IMR-90 (cell line): ENCODE measurements around the gene CIART. TPM values are rescaled to one million over a fixed set of nuclear protein-coding genes. Genes with fewer than 3 reads are reported as not detected.

Source experiments
- ATAC-seq: fragments of 200-7000 bp; cut with Tn5 transposase; 2 replicates; pipeline ENCODE4 v1.9.1; 2020; ENCODE audit warnings: low read depth, mild to moderate bottlenecking, moderate library complexity
- BruUV-seq: library from RNA; stranded (reverse); fragments of 400-500 nt; replicated peaks from 2 replicates; lab custom pipeline; 2021; lab: Mats Ljungman, UMichigan
- CTCF ChIA-PET: fragments of 300-600 bp; formaldehyde crosslinking; extraction: SDS; loops from one replicate; lab custom pipeline; 2021; ENCODE audit warnings: antibody characterized with exemption; lab: Yijun Ruan, JAX
- POLR2A ChIA-PET: fragments of 300-600 bp; sonication (Branson Sonifier 250); formaldehyde crosslinking; loops from one replicate; lab custom pipeline; 2022; ENCODE audit warnings: antibody characterized with exemption; ENCODE audit not compliant: unreplicated experiment; lab: Charles Lee
- DNase-seq: peaks from one replicate; pipeline ENCODE4 v3.0.0; 2013
- H2AFZ ChIP-seq: replicated peaks from 2 replicates; pipeline ENCODE3; 2013; ENCODE audit warnings: low read length, mild to moderate bottlenecking; ENCODE audit not compliant: poor library complexity
- H2AK5ac ChIP-seq: 2 replicates; pipeline ENCODE4 v1.6.1; 2013; ENCODE audit warnings: low read depth, low read length, inconsistent platforms
- H2AK9ac ChIP-seq: replicated peaks from 2 replicates; pipeline ENCODE3; 2013; ENCODE audit warnings: mild to moderate bottlenecking, low read depth, low read length, moderate library complexity; ENCODE audit not compliant: poor library complexity
- H2BK120ac ChIP-seq: 2 replicates; pipeline ENCODE4 v1.6.1; 2013; ENCODE audit warnings: low read depth, low read length, inconsistent platforms
- H2BK15ac ChIP-seq: 3 replicates; pipeline ENCODE4 v1.6.1; 2013; ENCODE audit warnings: low read depth, low read length, inconsistent platforms
- H2BK20ac ChIP-seq: 2 replicates; pipeline ENCODE4 v1.6.1; 2013; ENCODE audit warnings: low read depth, mild to moderate bottlenecking, inconsistent platforms, low read length, moderate library complexity
- H2BK5ac ChIP-seq: 2 replicates; pipeline ENCODE4 v1.6.1; 2013; ENCODE audit warnings: mild to moderate bottlenecking, low read depth, low read length, inconsistent platforms; ENCODE audit not compliant: poor library complexity, severe bottlenecking
- H3K14ac ChIP-seq: replicated peaks from 2 replicates; pipeline ENCODE4 v1.6.1; 2013; ENCODE audit warnings: low read depth, low read length, inconsistent platforms
- H3K18ac ChIP-seq: 2 replicates; pipeline ENCODE4 v1.6.1; 2013; ENCODE audit warnings: low read depth, low read length, control low read depth
- H3K23ac ChIP-seq: 2 replicates; pipeline ENCODE4 v1.6.1; 2013; ENCODE audit warnings: low read depth, low read length, inconsistent platforms
- H3K27ac ChIP-seq: 2 replicates; pipeline ENCODE4 v1.5.1; 2013; ENCODE audit warnings: mild to moderate bottlenecking, control low read depth, low read length; ENCODE audit not compliant: insufficient read depth
- H3K27me3 ChIP-seq: 2 replicates; pipeline ENCODE4 v1.6.1; 2013; ENCODE audit warnings: low read length; ENCODE audit not compliant: control insufficient read depth, insufficient read depth
- H3K36me3 ChIP-seq: 2 replicates; pipeline ENCODE4 v1.6.1; 2013; ENCODE audit warnings: low read length, mixed read lengths; ENCODE audit not compliant: control insufficient read depth, insufficient read depth
- H3K4ac ChIP-seq: 2 replicates; pipeline ENCODE4 v1.6.1; 2013; ENCODE audit warnings: low read depth, low read length, inconsistent platforms
- H3K4me1 ChIP-seq: 2 replicates; pipeline ENCODE4 v1.6.1; 2013; ENCODE audit warnings: low read length, mixed read lengths; ENCODE audit not compliant: control insufficient read depth, insufficient read depth
- H3K4me2 ChIP-seq: 2 replicates; pipeline ENCODE4 v1.6.1; 2013; ENCODE audit warnings: low read depth, mild to moderate bottlenecking, control low read depth, low read length, moderate library complexity
- H3K4me3 ChIP-seq: 2 replicates; pipeline ENCODE4 v1.5.1; 2013; ENCODE audit warnings: low read depth, mild to moderate bottlenecking, control low read depth, low read length, moderate library complexity; ENCODE audit not compliant: insufficient read depth
- H3K56ac ChIP-seq: 2 replicates; pipeline ENCODE4 v1.6.1; 2013; ENCODE audit warnings: low read length, inconsistent platforms; ENCODE audit not compliant: insufficient read depth; ENCODE audit errors: extremely low read depth
- H3K79me1 ChIP-seq, 2 experiments: 2 replicates each; pipeline ENCODE4 v1.6.1; 2013; ENCODE audit warnings: low read length in 2 of 2, inconsistent platforms in 1 of 2, low read depth in 1 of 2
- H3K9ac ChIP-seq: 2 replicates; pipeline ENCODE4 v1.6.1; 2013; ENCODE audit warnings: low read depth, low read length, control low read depth
- H3K9me1 ChIP-seq: 2 replicates; pipeline ENCODE4 v1.6.1; 2013; ENCODE audit warnings: low read length, inconsistent platforms; ENCODE audit not compliant: insufficient read depth
- H3K9me3 ChIP-seq: 2 replicates; pipeline ENCODE4 v1.6.1; 2013; ENCODE audit warnings: low read length; ENCODE audit not compliant: control insufficient read depth, insufficient read depth
- H4K20me1 ChIP-seq: 2 replicates; pipeline ENCODE4 v1.6.1; 2013; ENCODE audit warnings: low read length, inconsistent platforms; ENCODE audit not compliant: insufficient read depth
- H4K5ac ChIP-seq: 2 replicates; pipeline ENCODE4 v1.6.1; 2013; ENCODE audit warnings: mild to moderate bottlenecking, low read depth, low read length, control low read depth
- H4K8ac ChIP-seq, 2 experiments: 2 replicates each; pipeline ENCODE4 v1.6.1; 2013; ENCODE audit warnings: low read depth in 2 of 2, low read length in 2 of 2, control low read depth in 1 of 2, inconsistent platforms in 1 of 2
- H4K91ac ChIP-seq: 2 replicates; pipeline ENCODE4 v1.6.1; 2013; ENCODE audit warnings: low read depth, low read length, inconsistent platforms; ENCODE audit not compliant: insufficient read depth
- BHLHE40 ChIP-seq: fragments of 150-350 bp; IDR thresholded peaks from 2 replicates; pipeline ENCODE4 v1.6.1; 2016; ENCODE audit warnings: mild to moderate bottlenecking, low read depth, low read length
- CEBPB ChIP-seq: IDR thresholded peaks from 2 replicates; pipeline ENCODE4 v1.6.1; 2012; ENCODE audit warnings: low read depth, low read length, improper control_type of control experiment
- CHD1 ChIP-seq: IDR thresholded peaks from 2 replicates; pipeline ENCODE4 v1.6.1; 2012; ENCODE audit warnings: low read depth, low read length, improper control_type of control experiment
- CTCF ChIP-seq: conservative IDR thresholded peaks from 2 replicates; pipeline ENCODE4 v1.5.1; 2012; ENCODE audit warnings: mild to moderate bottlenecking, low read depth, low read length, improper control_type of control experiment
- ELK1 ChIP-seq: fragments of 150-350 bp; IDR thresholded peaks from 2 replicates; pipeline ENCODE4 v1.6.1; 2016; ENCODE audit warnings: low read depth, mild to moderate bottlenecking, low read length, moderate library complexity, borderline replicate concordance
- FOS ChIP-seq: fragments of 150-350 bp; IDR thresholded peaks from 2 replicates; pipeline ENCODE4 v1.6.1; 2016; ENCODE audit warnings: low read depth, low read length
- MAFK ChIP-seq: IDR thresholded peaks from 2 replicates; pipeline ENCODE4 v1.6.1; 2012; ENCODE audit warnings: low read depth, low read length, improper control_type of control experiment
- MAZ ChIP-seq: IDR thresholded peaks from 2 replicates; pipeline ENCODE4 v1.6.1; 2012; ENCODE audit warnings: low read depth, mild to moderate bottlenecking, low read length, improper control_type of control experiment, moderate library complexity, borderline replicate concordance
- MXI1 ChIP-seq: IDR thresholded peaks from 2 replicates; pipeline ENCODE4 v1.6.1; 2012; ENCODE audit warnings: low read depth, mild to moderate bottlenecking, low read length, moderate library complexity, borderline replicate concordance
- NFE2L2 ChIP-seq: fragments of 150-350 bp; IDR thresholded peaks from 2 replicates; pipeline ENCODE4 v1.6.1; 2016; ENCODE audit warnings: low read depth, mild to moderate bottlenecking, low read length
- POLR2A ChIP-seq: IDR thresholded peaks from 2 replicates; pipeline ENCODE4 v1.6.1; 2012; ENCODE audit warnings: mild to moderate bottlenecking, low read depth, low read length
- RAD21 ChIP-seq: IDR thresholded peaks from 2 replicates; pipeline ENCODE4 v1.6.1; 2012; ENCODE audit warnings: low read length, improper control_type of control experiment
- RCOR1 ChIP-seq: IDR thresholded peaks from 2 replicates; pipeline ENCODE4 v1.6.1; 2012; ENCODE audit warnings: mild to moderate bottlenecking, low read length, improper control_type of control experiment; ENCODE audit not compliant: insufficient replicate concordance
- RFX5 ChIP-seq: IDR thresholded peaks from 2 replicates; pipeline ENCODE4 v1.8.0; 2012; ENCODE audit warnings: low read depth, mild to moderate bottlenecking, low read length, moderate library complexity
- SMC3 ChIP-seq: fragments of 150-350 bp; IDR thresholded peaks from 2 replicates; pipeline ENCODE4 v1.6.1; 2016; ENCODE audit warnings: low read depth, mild to moderate bottlenecking, antibody characterized with exemption, low read length, moderate library complexity
- USF2 ChIP-seq: fragments of 150-350 bp; IDR thresholded peaks from 2 replicates; pipeline ENCODE4 v1.6.1; 2017; ENCODE audit warnings: mild to moderate bottlenecking, antibody characterized with exemption, low read length, low read depth
- WGBS, 2 experiments: methylation state at CpG; one replicate each; pipeline versions ENCODE4 v1.1.5 to v1.1.7; 2013; ENCODE audit warnings: missing lambda C conversion rate in 2 of 2; ENCODE audit not compliant: insufficient read length in 1 of 2; ENCODE audit errors: extremely low coverage in 2 of 2; 5-methylcytosine and 5-hydroxymethylcytosine counted together
- dilution Hi-C: fragments of 300-500 bp; cut with HindIII; formaldehyde crosslinking; loops from one replicate; pipeline ENCODE4 v1.14.3; 2018; ENCODE audit warnings: low sequenced_read_pairs; ENCODE audit not compliant: unreplicated experiment
- in situ Hi-C: fragments of 300-500 bp; cut with MboI; formaldehyde crosslinking; loops from 3 replicates; pipeline ENCODE4 v1.14.3; 2019; ENCODE audit warnings: low sequenced_read_pairs, inconsistent platforms, mixed read lengths
- intact Hi-C: fragments of 100-400 bp; cut with micrococcal nuclease; formaldehyde crosslinking; loops from 2 replicates; pipeline ENCODE4 v1.10.0; 2022
- polyA plus RNA-seq, 3 experiments: library from polyadenylated mRNA; depleted of rRNA; stranded (reverse); fragments of >200 nt; gene quantifications; 2 replicates each; pipeline ENCODE4 v1.2.3, GENCODE V29; 2012; ENCODE audit warnings: low replicate concordance in 1 of 3
- total RNA-seq: library from RNA; depleted of rRNA; stranded (reverse); fragments of >200 nt; gene quantifications from 2 replicates; pipeline ENCODE4 v1.2.3, GENCODE V29; 2012

CIART gene
- total and polyA plus RNA-seq, 2 of the 4 experiments (the other 2 are of a cell fraction) = 16.5 to 18.1 TPM

- dilution Hi-C loops (no loop called here), intact Hi-C loops (no loop called here), in situ Hi-C loops (no loop called here)
- Histone ChIP-seq H3K27me3 (no peaks in the 10 kb centered on the region), H2AK9ac (no peak overlapping the region), H4K20me1 (no peaks in the 10 kb centered on the region), H2AK5ac (no peak overlapping the region), H3K27ac (no peak overlapping the region), H3K14ac (no peak overlapping the region), H3K4ac (no peak overlapping the region), H4K5ac (no peak overlapping the region), H3K9me3 (no peaks in the 10 kb centered on the region), H2AFZ (no peak overlapping the region), H2BK5ac (no peak overlapping the region), H2BK20ac (no peak overlapping the region), H2BK120ac (no peak overlapping the region), H2BK15ac (no peak overlapping the region), H3K9ac (no peak overlapping the region), H3K79me1 (peaks cover 13 to 22% of the 10 kb centered on the region in 2 experiments), H3K36me3 (peaks cover 27% of the 10 kb centered on the region), H3K18ac (no peak overlapping the region), H4K91ac (no peak overlapping the region), H4K8ac (no peak overlapping the region), H3K4me2 (no peak overlapping the region), H3K9me1 (no peaks in the 10 kb centered on the region; the same call in 1 of the 2 replicates), H3K4me3 (no peak overlapping the region), H3K4me1 (no peaks in the 10 kb centered on the region; the same call in 1 of the 2 replicates), H3K23ac (no peak overlapping the region), H3K56ac (no peak overlapping the region)
- no peak for TF ChIP-seq MXI1
- TF ChIP-seq MAZ = no peak
- no peak for TF ChIP-seq CEBPB
- TF ChIP-seq USF2 = no peak
- no peak for TF ChIP-seq RCOR1
- no peak for TF ChIP-seq POLR2A
- no peak for TF ChIP-seq CHD1
- no peak for TF ChIP-seq MAFK
- no peak for TF ChIP-seq BHLHE40
- TF ChIP-seq CTCF = no peak
- TF ChIP-seq RFX5 = no peak
- TF ChIP-seq RAD21 = no peak
- no peak for TF ChIP-seq SMC3
- no peak for TF ChIP-seq NFE2L2
- TF ChIP-seq FOS = no peak
- TF ChIP-seq ELK1 = no peak
- no TSS peak for BruUV-seq
- ATAC-seq (no peak), DNase-seq (no peak)
- ChIA-PET POLR2A (no interaction called here), CTCF (interaction anchor here (0.6 kb wide), 1 partner anchor 19 kb away, joined by 4 read pairs; no protein-coding TSS in a partner anchor)
- 100% methylated on average over 1 of the region's 3 CpGs; no CpG with 5 or more reads in 1 of the 2 experiments for WGBS, 2 experiments
These were observed 17.4 kb downstream of the CIART start for GRCh38 chr1:150299716-150300115.
